Measurements from ENCODE around the gene KCNH4. TPM values are rescaled to one million over a fixed set of nuclear protein-coding genes. Genes with fewer than 3 reads are reported as not detected.

KCNH4 gene
- total RNA-seq, 1 experiment from 2014 or later: 0.24 TPM

GRCh38 chr17:42131981-42132432, 48.9 kb downstream of the KCNH4 start (continued):
- no peak for TF ChIP-seq STAT6 (CRISPR knock-in tag; conservative IDR thresholded peaks at IDR 0.05; ENCODE audit: low read depth)
- TF ChIP-seq ZNF219 (CRISPR knock-in tag; IDR thresholded peaks at IDR 0.05; ENCODE audit: borderline replicate concordance): no peak
- TF ChIP-seq AFF4 (CRISPR knock-in tag; IDR thresholded peaks at IDR 0.05; ENCODE audit: borderline replicate concordance): no peak
- TF ChIP-seq MYBL2 (CRISPR knock-in tag; IDR thresholded peaks at IDR 0.05): no peak
- no peak for TF ChIP-seq CREM (CRISPR knock-in tag; IDR thresholded peaks at IDR 0.05)
- TF ChIP-seq TEAD4 (CRISPR knock-in tag; IDR thresholded peaks at IDR 0.05): no peak
- TF ChIP-seq ATF2 (CRISPR knock-in tag; IDR thresholded peaks at IDR 0.05; ENCODE audit: borderline replicate concordance, low read depth): no peak
- TF ChIP-seq MLX (CRISPR knock-in tag; IDR thresholded peaks at IDR 0.05): no peak
- TF ChIP-seq ZMAT4 (CRISPR knock-in tag; IDR thresholded peaks at IDR 0.05): no peak
- TF ChIP-seq ZNF416 (CRISPR knock-in tag; IDR thresholded peaks at IDR 0.05): no peak
- no peak for TF ChIP-seq ZNF281 (CRISPR knock-in tag; IDR thresholded peaks at IDR 0.05)
- TF ChIP-seq SMAD3 (CRISPR knock-in tag; IDR thresholded peaks at IDR 0.05; ENCODE audit: borderline replicate concordance): no peak
- TF ChIP-seq PRRX2 (CRISPR knock-in tag; IDR thresholded peaks at IDR 0.05): no peak

GRCh38 chr17:42131232-42131631, 49.7 kb downstream of the KCNH4 start:
- ChIA-PET CTCF (interaction anchor here (0.5 to 2.6 kb wide), 14 partner anchors 8 to 396 kb away, joined by 3 to 16 read pairs (median 4); partner anchors contain the start of genes HSPB9 and KAT2A), POLR2A (no interaction called here)
- DNase-seq (ENCODE audit: low spot score) (no peak), ATAC-seq (no peak)
- peaks cover 31% of the 10 kb centered on the region for H3K4me1 Mint-ChIP-seq
- no peaks in the 10 kb centered on the region for H3K27me3 Mint-ChIP-seq (ENCODE audit: low read depth)
- H3K4me3 Mint-ChIP-seq: no peak overlapping the region
- peak overlapping the region; percentile 85 for H3K27ac Mint-ChIP-seq
- no peaks in the 10 kb centered on the region for H3K9me3 Mint-ChIP-seq
- H3K36me3 Mint-ChIP-seq: peaks cover 31% of the 10 kb centered on the region
- TF ChIP-seq ZNF219 (CRISPR knock-in tag; IDR thresholded peaks at IDR 0.05; ENCODE audit: borderline replicate concordance) (no peak), ZNF532 (CRISPR knock-in tag; IDR thresholded peaks at IDR 0.05; ENCODE audit: borderline replicate concordance) (no peak), USF2 (CRISPR knock-in tag; IDR thresholded peaks at IDR 0.05) (no peak), SMAD3 (CRISPR knock-in tag; IDR thresholded peaks at IDR 0.05; ENCODE audit: borderline replicate concordance) (no peak), FOXK1 (CRISPR knock-in tag; IDR thresholded peaks at IDR 0.05) (no peak)

Data from WTC11 (cell line).